Nephron progenitor cell (in vitro differentiated cells): Measurements from ENCODE around the gene RPS16.

Experiments
- DNase-seq: peaks from one replicate; pipeline ENCODE4 v3.0.0; 2021
- H3K27ac Mint-ChIP-seq: 2 replicates; pipeline ENCODE4 v1.8.0; 2021; ENCODE audit warnings: mild to moderate bottlenecking, moderate library complexity, mixed read lengths
- H3K27me3 Mint-ChIP-seq: 2 replicates; pipeline ENCODE4 v1.8.0; 2021; ENCODE audit warnings: mild to moderate bottlenecking, low read depth, mixed read lengths; ENCODE audit not compliant: poor library complexity
- H3K36me3 Mint-ChIP-seq: 2 replicates; pipeline ENCODE4 v1.8.0; 2021; ENCODE audit warnings: low read depth, mixed read lengths
- H3K4me1 Mint-ChIP-seq: 2 replicates; pipeline ENCODE4 v1.8.0; 2021; ENCODE audit warnings: mixed read lengths
- H3K4me3 Mint-ChIP-seq: 2 replicates; pipeline ENCODE4 v1.8.0; 2021; ENCODE audit warnings: mild to moderate bottlenecking, moderate library complexity, mixed read lengths
- H3K9me3 Mint-ChIP-seq: 2 replicates; pipeline ENCODE4 v1.8.0; 2021; ENCODE audit warnings: mild to moderate bottlenecking, moderate library complexity, mixed read lengths
- CTCF ChIP-seq: fragments of 200-600 bp; sonication (generic); IDR thresholded peaks from 2 replicates; pipeline ENCODE4 v1.5.0; 2021; ENCODE audit warnings: antibody characterized with exemption

RPS16 gene

GRCh38 chr19:39402346-39403300 lies 33.1 kb downstream of the RPS16 start:
- peaks cover 4% of the 10 kb centered on the region for H3K27me3 Mint-ChIP-seq
- peak overlapping the region; percentile 99 for H3K27ac Mint-ChIP-seq
- H3K9me3 Mint-ChIP-seq, result no peaks in the 10 kb centered on the region
- DNase-seq, result peak; percentile 80
- H3K4me1 Mint-ChIP-seq, result peaks cover 67% of the 10 kb centered on the region
- H3K4me3 Mint-ChIP-seq, result peak overlapping the region; percentile 84
- H3K36me3 Mint-ChIP-seq, result peaks cover 14% of the 10 kb centered on the region
- no peak for TF ChIP-seq CTCF

GRCh38 chr19:39401549-39402345 lies 34.0 kb downstream of the RPS16 start:
- Mint-ChIP-seq H3K36me3 (peaks cover 14% of the 10 kb centered on the region), H3K4me1 (peaks cover 61% of the 10 kb centered on the region), H3K9me3 (no peaks in the 10 kb centered on the region), H3K27me3 (peaks cover 4% of the 10 kb centered on the region), H3K27ac (peak overlapping the region; percentile 74), H3K4me3 (peak overlapping the region; percentile 84)
- no peak for TF ChIP-seq CTCF
- no peak for DNase-seq

- Mint-ChIP-seq H3K9me3 (no peaks in the 10 kb centered on the region), H3K4me1 (peaks cover 57% of the 10 kb centered on the region), H3K27me3 (peaks cover 2% of the 10 kb centered on the region), H3K4me3 (no peak overlapping the region), H3K27ac (peak overlapping the region; percentile 74), H3K36me3 (peaks cover 14% of the 10 kb centered on the region)
- DNase-seq, result no peak
- no peak for TF ChIP-seq CTCF
These were observed 34.6 kb downstream of the RPS16 start for GRCh38 chr19:39401070-39401548.

GRCh38 chr19:39400061-39400460 lies 35.7 kb downstream of the RPS16 start:
- TF ChIP-seq CTCF, result no peak
- Mint-ChIP-seq H3K4me1 (peaks cover 51% of the 10 kb centered on the region), H3K36me3 (peaks cover 24% of the 10 kb centered on the region), H3K27me3 (no peaks in the 10 kb centered on the region), H3K4me3 (no peak overlapping the region), H3K9me3 (no peaks in the 10 kb centered on the region), H3K27ac (peak overlapping the region; percentile 85)
- DNase-seq, result no peak

- H3K4me1 Mint-ChIP-seq, result peaks cover 48% of the 10 kb centered on the region
- no peaks in the 10 kb centered on the region for H3K9me3 Mint-ChIP-seq
- H3K27ac Mint-ChIP-seq, result peak overlapping the region; percentile 85
- H3K27me3 Mint-ChIP-seq, result no peaks in the 10 kb centered on the region
- peaks cover 27% of the 10 kb centered on the region for H3K36me3 Mint-ChIP-seq
- peak overlapping the region; percentile 28 for H3K4me3 Mint-ChIP-seq
- TF ChIP-seq CTCF, result no peak
- no peak for DNase-seq
These were observed 36.1 kb downstream of the RPS16 start for GRCh38 chr19:39399668-39400050.
